Measurements from ENCODE around the gene TESK2.
"Not testable (repeated sequence)": the region's sequence is repeated elsewhere in the genome, so short reads cannot be mapped to it uniquely, and the experiment has no call there.

TESK2 gene

GRCh38 chr1:45490121-45490625, 790 bp downstream of the TESK2 start:
- POLR2A ChIA-PET = interaction anchor here (0.6 to 3.6 kb wide), 5 partner anchors 32 to 150 kb away, joined by 3 to 21 read pairs (median 3); partner anchors contain the start of genes MUTYH, PRDX1 and TOE1

GRCh38 chr1:45489379-45489778, 1.6 kb downstream of the TESK2 start:
- CTCF ChIA-PET = interaction anchor here (0.6 to 9.3 kb wide), 5 partner anchors 9 to 786 kb away, joined by 3 to 418 read pairs (median 3); partner anchors contain the start of genes HECTD3 and UROD
- not testable (repeated sequence) for H3K4me3 ChIP-seq (ENCODE audit: low read depth, low read length); DNase-seq (ENCODE audit: low read depth, low spot score)
- POLR2A ChIA-PET = interaction anchor here (0.6 to 3.6 kb wide), 2 partner anchors 33 to 149 kb away, joined by 3 to 21 read pairs; partner anchors contain the start of genes MUTYH, PRDX1 and TOE1

More at GRCh38 chr1:45490121-45490625, 790 bp downstream of the TESK2 start:
- TF ChIP-seq CTCF (IDR thresholded peaks at IDR 0.05; ENCODE audit: insufficient read depth, low read length, missing control alignments) = no peak
- no peak for DNase-seq (ENCODE audit: low read depth, low spot score)
- CTCF ChIA-PET = interaction anchor here (0.6 to 9.3 kb wide), 6 partner anchors 136 to 786 kb away, joined by 3 to 418 read pairs (median 3); partner anchors contain the start of genes HECTD3 and UROD
- peak overlapping the region; percentile 91 for H3K4me3 ChIP-seq (ENCODE audit: low read depth, low read length)

- CTCF ChIA-PET = interaction anchor here (0.6 to 9.3 kb wide), 3 partner anchors 10 to 471 kb away, joined by 3 to 418 read pairs (median 3); no protein-coding TSS in a partner anchor
- POLR2A ChIA-PET = interaction anchor here (3.6 kb wide), 1 partner anchor 33 kb away, joined by 21 read pairs; the partner anchor contains the start of gene PRDX1
Measured at GRCh38 chr1:45488666-45489377, 2.1 kb downstream of the TESK2 start.

GRCh38 chr1:45485949-45486348, 5.0 kb downstream of the TESK2 start:
- ChIA-PET POLR2A (no interaction called here), CTCF (no interaction called here)
- DNase-seq (ENCODE audit: low read depth, low spot score) = no peak
- no peak overlapping the region for H3K4me3 ChIP-seq (ENCODE audit: low read depth, low read length)
- no peak for TF ChIP-seq CTCF (IDR thresholded peaks at IDR 0.05; ENCODE audit: insufficient read depth, low read length, missing control alignments)

More at GRCh38 chr1:45488666-45489377, 2.1 kb downstream of the TESK2 start:
- no peak for TF ChIP-seq CTCF (IDR thresholded peaks at IDR 0.05; ENCODE audit: insufficient read depth, low read length, missing control alignments)
- DNase-seq (ENCODE audit: low read depth, low spot score) = no peak
- H3K4me3 ChIP-seq (ENCODE audit: low read depth, low read length) = no peak overlapping the region

- POLR2A ChIA-PET = no interaction called here
- no peak overlapping the region for H3K4me3 ChIP-seq (ENCODE audit: low read depth, low read length)
- CTCF ChIA-PET = no interaction called here
- DNase-seq (ENCODE audit: low read depth, low spot score) = no peak
- no peak for TF ChIP-seq CTCF (IDR thresholded peaks at IDR 0.05; ENCODE audit: insufficient read depth, low read length, missing control alignments)
Measured at GRCh38 chr1:45479039-45479748, 11.8 kb downstream of the TESK2 start.

- ChIA-PET POLR2A (no interaction called here), CTCF (no interaction called here)
- no peak for DNase-seq (ENCODE audit: low read depth, low spot score)
- H3K4me3 ChIP-seq (ENCODE audit: low read depth, low read length) = no peak overlapping the region
- TF ChIP-seq CTCF (IDR thresholded peaks at IDR 0.05; ENCODE audit: insufficient read depth, low read length, missing control alignments) = no peak
Measured at GRCh38 chr1:45478121-45478814, 12.7 kb downstream of the TESK2 start.

Measured in AG04449 (cell line).